Measurements from ENCODE around the gene SH3PXD2A.
A peak's percentile ranks its signal among the peaks of the same experiment; 100 is the strongest.

The SH3PXD2A gene, protein sequence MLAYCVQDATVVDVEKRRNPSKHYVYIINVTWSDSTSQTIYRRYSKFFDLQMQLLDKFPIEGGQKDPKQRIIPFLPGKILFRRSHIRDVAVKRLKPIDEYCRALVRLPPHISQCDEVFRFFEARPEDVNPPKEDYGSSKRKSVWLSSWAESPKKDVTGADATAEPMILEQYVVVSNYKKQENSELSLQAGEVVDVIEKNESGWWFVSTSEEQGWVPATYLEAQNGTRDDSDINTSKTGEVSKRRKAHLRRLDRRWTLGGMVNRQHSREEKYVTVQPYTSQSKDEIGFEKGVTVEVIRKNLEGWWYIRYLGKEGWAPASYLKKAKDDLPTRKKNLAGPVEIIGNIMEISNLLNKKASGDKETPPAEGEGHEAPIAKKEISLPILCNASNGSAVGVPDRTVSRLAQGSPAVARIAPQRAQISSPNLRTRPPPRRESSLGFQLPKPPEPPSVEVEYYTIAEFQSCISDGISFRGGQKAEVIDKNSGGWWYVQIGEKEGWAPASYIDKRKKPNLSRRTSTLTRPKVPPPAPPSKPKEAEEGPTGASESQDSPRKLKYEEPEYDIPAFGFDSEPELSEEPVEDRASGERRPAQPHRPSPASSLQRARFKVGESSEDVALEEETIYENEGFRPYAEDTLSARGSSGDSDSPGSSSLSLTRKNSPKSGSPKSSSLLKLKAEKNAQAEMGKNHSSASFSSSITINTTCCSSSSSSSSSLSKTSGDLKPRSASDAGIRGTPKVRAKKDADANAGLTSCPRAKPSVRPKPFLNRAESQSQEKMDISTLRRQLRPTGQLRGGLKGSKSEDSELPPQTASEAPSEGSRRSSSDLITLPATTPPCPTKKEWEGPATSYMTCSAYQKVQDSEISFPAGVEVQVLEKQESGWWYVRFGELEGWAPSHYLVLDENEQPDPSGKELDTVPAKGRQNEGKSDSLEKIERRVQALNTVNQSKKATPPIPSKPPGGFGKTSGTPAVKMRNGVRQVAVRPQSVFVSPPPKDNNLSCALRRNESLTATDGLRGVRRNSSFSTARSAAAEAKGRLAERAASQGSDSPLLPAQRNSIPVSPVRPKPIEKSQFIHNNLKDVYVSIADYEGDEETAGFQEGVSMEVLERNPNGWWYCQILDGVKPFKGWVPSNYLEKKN

GRCh38 chr10:103855424-103855823 is at the start of gene SH3PXD2A:
Gene SH3PXD2A, minus strand, starts transcription at chr10:103855576. Its CDS starts 310 bp downstream, at chr10:103855266.
- no peak for DNase-seq (ENCODE audit: low spot score)

GRCh38 chr10:103901299-103901698 is 45.9 kb upstream of the SH3PXD2A start:
- no peak for DNase-seq (ENCODE audit: low spot score)

- DNase-seq (ENCODE audit: low spot score), result no peak
Observed at GRCh38 chr10:103899312-103899711, 43.9 kb upstream of the SH3PXD2A start.

DNA sequence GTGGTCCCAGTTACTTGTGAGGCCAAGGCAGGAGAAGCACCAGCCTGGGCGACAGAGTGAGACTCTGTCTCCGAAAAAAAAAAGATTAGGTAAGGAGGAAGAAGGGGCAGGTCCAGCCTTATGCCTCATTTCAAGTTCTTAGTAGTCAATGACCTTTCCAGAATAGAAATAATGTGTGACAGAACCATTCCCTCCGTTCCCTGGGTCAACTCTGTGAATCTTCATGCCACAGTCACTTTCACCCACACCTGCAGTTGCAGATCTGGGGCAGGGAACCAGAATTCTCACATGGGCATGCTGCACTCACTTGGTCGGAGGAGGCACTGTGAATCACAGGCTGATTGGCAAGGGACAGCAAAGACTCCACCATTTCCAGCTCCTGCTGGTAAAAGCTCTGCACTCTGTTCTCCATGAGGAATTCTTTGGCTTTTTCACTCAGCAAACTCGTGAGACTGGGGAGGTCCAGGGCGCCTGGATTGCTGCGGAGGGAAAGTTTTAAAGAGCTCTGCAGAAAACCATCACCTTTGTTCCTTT is 41.9 kb upstream of the SH3PXD2A start:
- DNase-seq (ENCODE audit: low spot score), result no peak

DNA sequence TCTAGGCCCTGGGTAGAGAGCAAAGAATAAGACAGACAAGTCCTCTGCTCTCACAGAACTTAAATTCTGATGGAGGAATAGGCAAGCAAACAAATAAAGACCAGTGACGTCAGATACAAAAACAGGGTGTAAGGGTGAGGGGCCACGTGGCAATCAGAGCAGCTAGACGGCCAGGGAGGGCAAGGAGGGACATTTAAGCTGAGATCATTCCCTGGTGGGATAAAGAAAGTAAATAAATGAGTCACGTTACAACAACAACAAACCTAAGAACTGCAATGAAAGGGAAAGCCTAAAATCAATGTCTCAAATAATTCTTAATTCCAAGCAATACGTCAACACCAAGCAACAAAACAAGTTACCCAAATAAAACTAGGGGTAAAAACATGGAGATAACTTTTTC is 40.8 kb upstream of the SH3PXD2A start:
- no peak for DNase-seq (ENCODE audit: low spot score)

GRCh38 chr10:103895411-103896186 is 40.2 kb upstream of the SH3PXD2A start:
- DNase-seq (ENCODE audit: low spot score), result peak; percentile 77

DNA sequence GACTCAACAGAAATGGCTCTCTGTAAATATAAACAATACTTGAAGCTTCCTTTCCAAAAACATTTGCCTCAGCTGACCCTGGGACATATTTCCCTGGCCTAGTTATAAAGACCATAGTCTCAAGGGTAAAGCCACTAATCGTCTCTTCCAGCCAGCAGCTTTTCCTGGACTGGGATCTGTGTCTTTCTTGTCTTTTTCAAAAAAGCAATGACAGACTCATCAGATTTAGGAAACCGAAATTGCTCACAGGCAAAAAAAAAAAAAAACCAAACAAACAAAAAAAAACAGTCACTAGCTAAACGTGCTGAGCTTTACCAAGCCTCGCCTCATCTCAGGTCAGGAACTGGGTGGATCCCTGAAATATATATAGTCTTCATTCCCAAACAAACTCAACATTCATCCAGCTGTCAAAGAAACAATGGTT is 39.1 kb upstream of the SH3PXD2A start:
- DNase-seq (ENCODE audit: low spot score), result no peak

DNA sequence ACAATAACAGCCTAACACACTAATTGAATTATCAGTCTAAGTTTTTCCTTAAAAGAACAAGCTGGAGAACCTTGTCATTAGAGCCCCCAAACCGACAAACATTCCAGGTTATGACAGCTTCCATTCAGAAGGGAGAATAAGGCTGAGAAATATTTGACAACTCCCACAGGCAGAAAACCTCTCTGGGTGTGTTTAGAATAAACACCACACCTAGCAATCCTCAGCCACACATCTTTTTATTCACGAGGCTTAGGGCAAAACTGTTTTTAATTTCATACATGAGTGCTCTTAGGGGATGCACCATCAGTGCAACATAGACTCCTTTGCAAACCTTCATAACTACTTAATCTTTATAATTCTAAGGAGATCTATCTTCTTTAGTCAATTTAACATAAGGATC is 38.4 kb upstream of the SH3PXD2A start:
- DNase-seq (ENCODE audit: low spot score), result no peak

GRCh38 chr10:103892181-103892580 is 36.8 kb upstream of the SH3PXD2A start:
- DNase-seq (ENCODE audit: low spot score), result no peak

DNA sequence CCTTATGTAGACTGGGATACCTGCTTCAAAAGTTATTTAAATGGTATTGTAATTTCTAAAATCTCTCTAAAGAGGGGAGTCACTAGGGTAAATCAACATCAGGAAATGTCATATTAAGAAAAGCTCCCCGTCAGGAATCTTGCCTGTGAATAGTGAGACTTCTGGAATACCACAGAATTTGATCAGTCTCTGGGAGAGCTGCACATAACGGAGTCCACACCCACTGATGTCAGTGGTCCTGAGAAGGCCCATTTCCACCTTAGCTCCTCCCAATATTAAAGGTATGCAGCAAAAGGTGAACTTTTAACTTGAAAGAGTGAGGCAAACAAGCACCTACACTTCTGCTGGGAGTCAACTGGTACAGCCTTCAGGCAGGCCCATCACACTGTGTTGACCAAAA is 35.3 kb upstream of the SH3PXD2A start:
- DNase-seq (ENCODE audit: low spot score), result no peak

DNA sequence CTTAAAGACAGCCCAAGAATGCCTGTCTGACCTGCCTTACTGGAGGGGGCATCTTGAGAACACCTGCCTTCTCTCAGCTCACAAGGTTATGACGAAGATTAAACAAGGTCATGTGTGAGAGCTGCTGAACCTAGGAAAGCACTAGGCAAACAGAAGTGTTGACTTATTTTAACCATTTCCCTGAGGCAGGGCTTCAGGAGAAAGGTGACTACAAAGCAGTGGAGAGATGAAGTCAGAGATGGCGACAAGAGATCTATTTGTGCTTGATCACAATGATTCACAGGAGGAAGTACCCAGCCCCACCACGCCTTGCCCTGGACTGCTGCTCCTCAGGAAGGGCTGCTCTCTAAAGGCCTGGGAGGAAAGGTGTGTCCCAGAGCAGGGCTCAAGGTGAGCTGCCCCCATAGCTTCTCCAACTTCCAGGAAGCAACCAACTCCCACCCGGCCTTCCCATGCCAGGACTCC is 34.9 kb upstream of the SH3PXD2A start:
- peak; percentile 92 for DNase-seq (ENCODE audit: low spot score)

- no peak for DNase-seq (ENCODE audit: low spot score)
Observed at GRCh38 chr10:103889121-103889720, 33.8 kb upstream of the SH3PXD2A start.

DNA sequence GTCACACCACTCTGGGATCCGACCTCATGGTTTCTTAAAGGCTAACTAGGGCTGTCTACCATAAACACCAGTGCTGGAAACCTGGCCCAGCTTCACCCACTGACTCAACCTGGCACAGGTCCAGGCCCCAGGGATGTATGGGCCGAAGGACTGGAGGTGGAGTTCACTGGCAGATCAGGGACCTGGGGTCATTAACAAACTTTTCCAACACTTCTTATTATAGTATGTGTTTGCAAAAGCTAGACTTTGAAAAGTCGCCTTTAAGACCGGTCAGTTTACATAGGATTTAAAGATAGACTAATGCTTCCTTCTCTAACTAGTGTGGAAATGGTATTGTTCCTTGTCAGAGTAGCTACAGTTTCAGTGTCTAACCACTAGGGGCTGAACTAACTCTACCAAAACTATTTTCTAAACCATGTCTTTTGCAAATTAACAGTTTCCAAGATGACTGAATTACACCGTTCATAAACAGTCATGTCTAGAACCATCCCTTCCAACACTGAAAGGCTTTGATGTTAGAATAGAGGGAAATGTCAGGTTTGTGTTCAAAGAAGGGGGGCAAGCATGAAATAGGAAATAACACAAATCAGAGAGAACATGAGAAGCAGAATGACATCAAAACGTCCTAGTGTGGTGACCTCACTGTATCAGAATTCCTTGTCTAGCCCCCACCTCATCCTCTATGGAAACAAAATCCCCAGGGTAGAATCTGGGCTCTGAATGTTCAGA is 32.9 kb upstream of the SH3PXD2A start:
- DNase-seq (ENCODE audit: low spot score), result peak; percentile 89

- no peak for DNase-seq (ENCODE audit: low spot score)
Observed at GRCh38 chr10:103885617-103886016, 30.2 kb upstream of the SH3PXD2A start.

DNA sequence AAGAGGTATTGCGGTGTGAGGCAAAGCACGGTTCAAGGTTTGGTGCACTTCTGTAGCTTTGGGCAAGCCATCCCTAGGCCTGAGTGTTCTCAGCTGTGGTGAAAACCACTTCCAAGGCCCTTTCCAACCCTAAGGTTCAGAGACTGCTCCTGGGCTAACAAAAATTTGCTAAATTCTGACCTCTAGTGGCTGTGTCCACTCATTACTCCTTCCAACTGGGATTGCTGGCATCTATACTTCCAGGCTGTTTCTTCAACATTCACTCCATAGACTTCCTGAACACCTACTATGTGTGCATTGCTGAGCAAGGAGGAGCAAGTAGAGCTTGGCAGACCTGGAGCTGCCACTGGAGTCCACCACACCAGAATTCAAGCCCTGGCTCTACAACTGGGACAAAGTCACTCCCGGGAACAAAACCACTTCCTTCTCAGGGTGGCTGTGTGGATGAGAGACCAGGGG is 29.3 kb upstream of the SH3PXD2A start:
- peak; percentile 66 for DNase-seq (ENCODE audit: low spot score)

GRCh38 chr10:103882285-103883007 is 27.1 kb upstream of the SH3PXD2A start:
- no peak for DNase-seq (ENCODE audit: low spot score)

GRCh38 chr10:103881416-103882284 is 26.3 kb upstream of the SH3PXD2A start:
- DNase-seq (ENCODE audit: low spot score), result peak; percentile 22

DNA sequence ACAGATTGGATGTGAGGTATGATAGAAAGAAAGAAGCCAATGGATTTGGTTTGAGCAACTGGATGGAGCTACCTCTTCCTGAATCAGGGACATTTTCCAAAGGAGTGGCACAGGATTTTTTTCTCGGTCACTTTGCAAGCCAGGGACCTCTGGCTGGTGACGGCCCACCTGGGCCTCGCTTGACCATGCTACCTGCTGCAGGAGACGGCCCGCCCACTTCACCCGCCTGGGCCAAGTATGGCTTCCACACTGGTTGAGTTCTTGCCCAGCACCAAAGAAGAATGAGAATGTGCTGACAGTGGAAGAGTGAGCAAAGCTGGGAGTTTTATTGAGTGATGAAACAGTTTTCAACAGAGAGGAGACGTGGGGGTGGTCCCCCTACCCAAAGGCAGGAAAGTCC is 24.5 kb upstream of the SH3PXD2A start:
- DNase-seq (ENCODE audit: low spot score), result no peak
